HG03139 (cell line): ENCODE measurements around the gene AQP4.

Experiments used
- ATAC-seq: cut with Tn5 transposase; IDR thresholded peaks from one replicate; pipeline ENCODE4 v1.9.1; 2021; ENCODE audit not compliant: unreplicated experiment

AQP4 gene

GRCh38 chr18:26840965-26841364 is 24.5 kb downstream of the AQP4 start:
- no peak for ATAC-seq

- no peak for ATAC-seq
These were observed 25.9 kb downstream of the AQP4 start for GRCh38 chr18:26839609-26840008.

DNA sequence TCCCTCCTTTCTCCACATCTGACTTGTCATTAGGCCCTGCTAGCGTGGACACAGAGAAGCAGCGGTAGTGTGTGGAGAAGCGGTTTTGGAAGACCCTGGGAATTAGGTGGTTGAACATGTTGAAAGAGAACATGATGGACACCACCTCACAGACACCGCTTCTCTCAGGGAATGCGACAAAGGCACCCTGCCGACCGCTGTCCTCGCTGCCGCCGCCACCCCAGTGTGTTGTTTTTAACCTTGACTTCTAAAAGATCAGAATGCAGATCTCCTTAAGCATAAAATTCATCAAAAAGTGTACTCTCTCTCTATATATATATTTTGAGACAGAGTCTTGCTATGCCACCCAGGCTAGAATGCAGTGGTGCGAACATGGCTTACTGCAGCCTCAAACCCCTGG is 33.2 kb downstream of the AQP4 start:
- ATAC-seq: no peak

DNA sequence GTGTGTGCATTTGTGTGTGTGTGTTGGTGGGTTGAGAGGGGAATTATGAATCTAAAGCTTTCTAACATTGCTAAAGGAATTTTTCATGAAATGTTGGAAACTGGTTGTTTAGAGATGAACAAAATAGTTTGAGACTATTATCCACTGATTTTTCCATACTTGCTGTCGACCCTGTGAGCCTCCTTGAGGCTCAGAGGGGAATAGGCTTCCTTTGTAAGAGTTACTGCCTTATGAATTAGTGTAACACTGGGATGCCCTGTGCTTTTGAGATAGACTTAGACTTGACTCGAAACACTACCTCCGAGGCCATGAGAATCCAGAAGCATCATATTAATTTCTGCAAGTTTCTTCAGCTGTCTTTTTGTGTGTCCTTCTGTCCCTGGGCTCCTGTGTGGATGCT is 37.9 kb downstream of the AQP4 start:
- no peak for ATAC-seq

- ATAC-seq: no peak
These were observed 38.8 kb downstream of the AQP4 start for GRCh38 chr18:26826656-26827235.

GRCh38 chr18:26821181-26821580 is 44.3 kb downstream of the AQP4 start:
- no peak for ATAC-seq

DNA sequence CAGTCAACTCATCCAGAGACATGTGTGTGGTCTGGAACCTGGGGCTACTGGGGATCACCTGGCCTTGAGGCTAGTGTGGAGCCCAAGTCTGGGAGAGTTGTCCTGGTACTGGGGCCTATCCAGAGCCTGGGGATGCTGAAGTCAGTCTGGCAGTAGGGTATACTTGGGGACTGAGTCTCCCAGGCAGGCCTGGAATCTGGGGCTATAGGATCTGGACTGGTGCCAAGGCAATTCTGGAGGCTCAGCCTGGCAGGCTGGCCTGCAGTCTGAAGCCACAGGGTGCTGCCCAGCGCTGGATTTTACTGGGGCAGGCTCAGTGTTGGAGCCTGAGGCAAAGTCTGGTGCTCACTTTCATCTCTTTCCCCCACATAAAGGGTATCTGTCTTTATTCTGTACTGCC is 46.5 kb downstream of the AQP4 start:
- ATAC-seq: no peak

DNA sequence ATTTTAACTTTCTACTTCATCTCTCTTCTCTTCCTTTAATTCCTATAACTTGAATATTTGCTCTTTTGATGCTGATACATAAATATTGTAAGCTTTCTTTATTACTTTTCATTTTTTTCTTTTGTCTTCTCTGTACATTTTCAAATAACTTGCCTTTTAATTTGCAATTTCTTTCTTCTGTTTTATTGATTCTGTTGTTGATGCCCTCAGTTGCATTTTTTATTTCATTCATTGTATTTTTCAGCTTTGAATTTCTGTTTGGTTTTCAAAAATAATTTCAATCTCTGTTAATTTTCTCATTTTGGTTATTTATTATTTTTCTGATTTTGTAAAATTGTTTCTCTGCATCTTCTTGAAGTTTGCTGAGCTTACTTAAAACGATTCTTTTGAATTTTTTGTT is 47.0 kb downstream of the AQP4 start:
- ATAC-seq: no peak

DNA sequence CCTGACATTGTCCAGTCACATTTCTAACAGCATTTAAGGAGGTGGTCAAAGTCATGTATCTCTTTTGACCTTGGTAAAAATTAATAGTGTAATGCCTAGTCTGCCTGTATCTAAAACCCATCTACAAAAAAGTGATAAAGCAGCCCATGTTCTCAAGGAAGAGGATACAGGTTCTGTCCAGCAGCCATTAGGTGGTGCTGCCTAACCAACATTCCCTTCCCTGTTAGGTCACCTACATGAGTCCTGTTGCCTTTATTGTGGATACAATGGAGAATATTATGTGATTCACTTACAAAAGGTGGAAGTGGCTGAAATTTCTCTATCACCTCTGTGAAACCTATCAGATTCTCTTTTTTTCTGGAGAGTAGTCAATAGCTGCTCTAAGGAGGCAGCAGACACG is 52.5 kb downstream of the AQP4 start:
- ATAC-seq: no peak

- ATAC-seq: no peak
These were observed 53.0 kb downstream of the AQP4 start for GRCh38 chr18:26812462-26812861.

DNA sequence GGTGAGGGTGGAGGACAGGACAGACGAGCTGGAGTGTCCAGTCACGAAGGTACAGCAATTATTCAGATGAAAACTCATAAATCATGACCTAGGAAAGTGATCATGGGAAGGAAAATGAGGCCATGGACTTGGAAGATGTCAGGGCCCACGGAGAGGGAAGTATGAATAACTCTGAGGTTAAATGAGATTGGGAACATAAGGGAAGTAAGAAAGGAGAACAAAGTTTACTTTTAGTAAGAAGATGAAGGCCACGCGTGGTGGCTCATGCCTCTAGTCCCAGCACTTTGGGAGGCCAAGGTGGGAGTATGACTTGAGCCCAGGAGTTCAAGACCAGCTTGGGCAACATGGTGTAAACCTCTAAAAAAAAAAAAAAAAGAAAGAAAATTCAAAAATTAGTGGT is 56.2 kb downstream of the AQP4 start:
- no peak for ATAC-seq

- no peak for ATAC-seq
These were observed 59.3 kb downstream of the AQP4 start for GRCh38 chr18:26806224-26806623.

DNA sequence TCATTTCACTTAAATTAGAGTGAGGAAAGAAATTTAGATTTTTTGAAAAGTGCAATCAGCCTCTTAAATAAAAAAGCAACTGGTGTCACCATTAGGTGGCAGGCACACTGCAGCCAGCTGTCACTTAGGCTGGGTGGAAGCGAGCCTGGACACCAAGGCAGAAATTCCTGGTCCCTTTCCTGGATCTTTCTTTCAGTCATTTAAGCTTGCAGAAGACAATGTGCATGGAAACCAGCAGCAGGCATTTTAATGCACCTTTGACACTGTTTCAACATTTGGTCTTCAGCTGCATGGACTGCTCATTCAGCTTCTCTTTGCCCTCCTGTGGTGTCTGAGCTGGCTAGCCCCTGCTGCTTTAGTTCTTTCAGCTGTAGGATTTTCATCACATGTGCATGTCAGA is 61.0 kb downstream of the AQP4 start:
- no peak for ATAC-seq

GRCh38 chr18:26803643-26804042 is 61.9 kb downstream of the AQP4 start:
- ATAC-seq: no peak

GRCh38 chr18:26802330-26803200 is 62.9 kb downstream of the AQP4 start:
- ATAC-seq: no peak
